Stimulated activated CD8-positive, alpha-beta memory T cell treated with anti-CD3 and anti-CD28 coated beads, Interleukin-12 subunit alpha, Interleukin-12 subunit beta, amount 100 ng/mL, for 4 hours (primary cell): ENCODE results near the gene PAIP2B.
"Not testable (repeated sequence)": the region's sequence is repeated elsewhere in the genome, so short reads cannot be mapped to it uniquely, and the experiment has no call there.

Experiments
- DNase-seq: peaks from one replicate; pipeline ENCODE4 v3.0.0-alpha.2; 2020; ENCODE audit warnings: low read depth

PAIP2B gene

GRCh38 chr2:71216501-71216900 is 10.4 kb downstream of the PAIP2B start:
- DNase-seq: no peak

GRCh38 chr2:71215447-71215846 is 11.5 kb downstream of the PAIP2B start:
- no peak for DNase-seq

- DNase-seq: no peak
These were observed 14.6 kb downstream of the PAIP2B start for GRCh38 chr2:71212336-71212735.

GRCh38 chr2:71210292-71210691 is 16.6 kb downstream of the PAIP2B start:
- DNase-seq: no peak

GRCh38 chr2:71208756-71209155 is 18.1 kb downstream of the PAIP2B start:
- no peak for DNase-seq

GRCh38 chr2:71207601-71208000 is 19.3 kb downstream of the PAIP2B start:
- no peak for DNase-seq

- DNase-seq: no peak
These were observed 20.6 kb downstream of the PAIP2B start for GRCh38 chr2:71206271-71206670.

GRCh38 chr2:71191570-71191943 is 35.3 kb downstream of the PAIP2B start:
- DNase-seq: no peak

GRCh38 chr2:71190656-71191569 is 36.0 kb downstream of the PAIP2B start:
- no peak for DNase-seq

GRCh38 chr2:71187589-71187988 is 39.3 kb downstream of the PAIP2B start:
- no peak for DNase-seq

GRCh38 chr2:71186973-71187372 is 39.9 kb downstream of the PAIP2B start:
- no peak for DNase-seq

GRCh38 chr2:71183306-71184115 is 43.4 kb downstream of the PAIP2B start:
- not testable (repeated sequence) for DNase-seq

- no peak for DNase-seq
These were observed 45.6 kb downstream of the PAIP2B start for GRCh38 chr2:71181316-71181715.

GRCh38 chr2:71178836-71179235 is 48.1 kb downstream of the PAIP2B start:
- not testable (repeated sequence) for DNase-seq

GRCh38 chr2:71174207-71174606 is 52.7 kb downstream of the PAIP2B start:
- DNase-seq: no peak

GRCh38 chr2:71173096-71173495 is 53.8 kb downstream of the PAIP2B start:
- DNase-seq: no peak

GRCh38 chr2:71166812-71167211 is 60.1 kb downstream of the PAIP2B start:
- DNase-seq: no peak

- no peak for DNase-seq
These were observed 69.6 kb downstream of the PAIP2B start for GRCh38 chr2:71157124-71157793.

GRCh38 chr2:71156573-71156972 is 70.3 kb downstream of the PAIP2B start:
- no peak for DNase-seq

GRCh38 chr2:71155846-71156245 is 71.1 kb downstream of the PAIP2B start:
- no peak for DNase-seq

GRCh38 chr2:71154798-71155197 is 72.1 kb downstream of the PAIP2B start:
- no peak for DNase-seq

GRCh38 chr2:71154279-71154678 is 72.6 kb downstream of the PAIP2B start:
- no peak for DNase-seq
